NB4 (cell line): ENCODE results near the gene SHOX.
"Not testable (repeated sequence)": the region's sequence is repeated elsewhere in the genome, so short reads cannot be mapped to it uniquely, and the experiment has no call there.

Source experiments
- POLR2A ChIP-seq: IDR thresholded peaks from 2 replicates; pipeline ENCODE4 v1.6.1; 2011; ENCODE audit warnings: mild to moderate bottlenecking; ENCODE audit not compliant: insufficient read length; ENCODE audit errors: extremely low read depth
- TF ChIP-seq, protein P1 (sequence below): IDR thresholded peaks from one replicate; pipeline ENCODE4 v1.5.1; 2012; ENCODE audit warnings: low read depth, low read length

DNA sequence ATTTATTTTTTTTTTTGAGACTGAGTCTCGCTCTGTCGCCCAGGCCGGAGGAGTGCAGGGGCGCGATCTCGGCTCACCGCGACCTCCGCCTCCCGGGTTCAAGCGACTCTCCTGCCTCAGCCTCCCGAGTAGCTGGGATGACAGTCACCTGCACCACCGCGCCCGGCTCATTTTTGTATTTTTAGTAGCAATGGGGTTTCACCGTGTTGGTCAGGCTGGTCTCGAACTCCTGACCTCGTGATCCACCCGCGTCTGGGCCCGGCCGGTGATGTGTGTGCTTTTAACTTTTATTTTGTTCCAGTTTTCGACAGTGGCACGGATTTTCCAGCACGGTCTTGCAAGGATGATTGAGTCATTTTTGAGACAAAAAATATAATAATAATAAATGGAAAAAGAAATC, 21.3 kb downstream of the SHOX start:
- TF ChIP-seq POLR2A, result not testable (repeated sequence)
- TF ChIP-seq, protein P1, sequence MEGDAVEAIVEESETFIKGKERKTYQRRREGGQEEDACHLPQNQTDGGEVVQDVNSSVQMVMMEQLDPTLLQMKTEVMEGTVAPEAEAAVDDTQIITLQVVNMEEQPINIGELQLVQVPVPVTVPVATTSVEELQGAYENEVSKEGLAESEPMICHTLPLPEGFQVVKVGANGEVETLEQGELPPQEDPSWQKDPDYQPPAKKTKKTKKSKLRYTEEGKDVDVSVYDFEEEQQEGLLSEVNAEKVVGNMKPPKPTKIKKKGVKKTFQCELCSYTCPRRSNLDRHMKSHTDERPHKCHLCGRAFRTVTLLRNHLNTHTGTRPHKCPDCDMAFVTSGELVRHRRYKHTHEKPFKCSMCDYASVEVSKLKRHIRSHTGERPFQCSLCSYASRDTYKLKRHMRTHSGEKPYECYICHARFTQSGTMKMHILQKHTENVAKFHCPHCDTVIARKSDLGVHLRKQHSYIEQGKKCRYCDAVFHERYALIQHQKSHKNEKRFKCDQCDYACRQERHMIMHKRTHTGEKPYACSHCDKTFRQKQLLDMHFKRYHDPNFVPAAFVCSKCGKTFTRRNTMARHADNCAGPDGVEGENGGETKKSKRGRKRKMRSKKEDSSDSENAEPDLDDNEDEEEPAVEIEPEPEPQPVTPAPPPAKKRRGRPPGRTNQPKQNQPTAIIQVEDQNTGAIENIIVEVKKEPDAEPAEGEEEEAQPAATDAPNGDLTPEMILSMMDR, result not testable (repeated sequence)
